NCI-H510A (cell line): ENCODE results near the gene BTBD7.
"Not testable (repeated sequence)": the region's sequence is repeated elsewhere in the genome, so short reads cannot be mapped to it uniquely, and the experiment has no call there.

Source experiments
- DNase-seq: peaks from one replicate; lab custom pipeline; 2025; lab: John Stamatoyannopoulos, UW

Gene BTBD7

DNA sequence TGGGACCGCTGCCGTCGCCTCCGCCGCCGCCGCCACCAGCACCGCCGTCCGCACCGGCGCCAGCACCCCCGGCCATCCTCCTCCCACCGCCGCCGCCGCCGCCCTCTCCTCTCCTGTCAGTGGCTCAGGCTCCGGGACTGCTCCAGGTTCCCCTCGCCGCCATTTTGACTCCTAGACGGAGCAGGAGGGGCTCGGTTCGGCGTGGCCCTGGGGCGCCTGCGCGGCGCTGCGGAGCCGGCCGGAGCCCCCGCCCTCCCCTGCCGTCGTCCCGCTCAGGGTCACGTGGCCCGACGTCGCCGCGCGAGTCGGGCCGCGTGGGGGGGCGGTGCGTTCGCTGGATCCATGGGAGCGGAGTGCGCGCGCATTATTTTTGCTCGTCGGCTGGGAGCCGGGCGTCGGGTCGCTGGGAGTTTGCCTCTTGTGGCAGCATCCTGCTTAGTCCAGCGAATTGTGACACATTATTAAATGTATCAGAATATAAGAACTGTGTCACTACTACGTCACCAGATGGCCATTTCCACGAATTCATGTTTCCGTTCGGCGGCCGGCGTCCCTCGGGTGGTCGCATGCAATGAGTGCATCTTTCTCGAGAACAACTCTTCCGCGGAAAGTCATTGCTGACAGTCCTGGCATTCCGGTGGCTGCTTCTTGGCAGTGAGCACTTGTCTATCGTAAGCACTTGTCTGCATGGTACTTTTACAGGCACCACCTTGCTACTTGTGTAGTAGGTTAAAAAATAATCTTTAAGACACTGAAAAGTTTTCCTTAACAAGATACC lies at the start of gene BTBD7:
BTBD7 (minus strand) TSS at position 184 of the 778 bp plus-strand sequence. CDS start 36,985 bp downstream, outside the sequence.
- peak; percentile 95 for DNase-seq

GRCh38 chr14:93381644-93382043 lies 48.8 kb upstream of the BTBD7 start:
- DNase-seq = no peak

DNA sequence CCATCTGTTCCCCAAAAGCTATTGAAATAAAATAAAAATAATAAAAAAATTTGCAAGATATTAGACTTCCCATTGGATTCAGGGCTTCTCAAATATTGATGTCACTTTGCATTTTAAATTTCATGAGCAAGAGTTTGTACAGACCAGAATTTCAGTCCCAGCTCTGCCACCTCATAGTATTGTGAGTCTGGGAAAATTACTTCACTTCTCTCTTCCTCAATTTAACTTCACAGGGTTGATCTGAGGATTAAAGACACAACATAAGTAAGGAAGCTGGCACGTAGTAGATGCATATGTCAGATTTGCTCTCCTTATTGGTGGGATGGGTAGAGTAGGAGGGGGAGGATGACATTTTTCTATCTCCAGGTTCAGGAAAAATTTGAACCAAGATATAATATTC lies 47.0 kb upstream of the BTBD7 start:
- no peak for DNase-seq

DNA sequence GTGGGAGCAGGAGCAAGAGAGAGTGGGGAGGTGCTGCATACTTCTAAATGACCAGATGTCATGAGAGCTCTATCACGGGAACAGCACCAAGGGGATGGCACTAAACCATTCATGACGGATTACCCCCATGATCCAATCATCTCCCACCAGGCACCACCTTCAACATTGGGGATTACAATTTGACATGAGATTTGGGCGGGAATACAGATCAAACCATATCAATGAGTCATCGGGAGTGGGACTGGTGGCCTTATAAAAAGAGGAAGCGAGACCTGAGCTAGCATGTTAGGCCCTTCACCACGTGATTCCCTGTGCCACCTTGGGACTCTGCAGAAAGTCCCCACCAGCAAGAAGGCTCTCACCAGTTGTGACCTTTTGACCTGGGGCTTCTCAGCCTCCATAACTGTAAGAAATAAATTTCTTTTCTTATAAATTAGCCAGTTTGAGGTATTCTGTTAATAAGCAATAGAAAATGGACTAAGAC lies 42.9 kb upstream of the BTBD7 start:
- DNase-seq = no peak

- DNase-seq = no peak
Measured at GRCh38 chr14:93369713-93370266, 37.0 kb upstream of the BTBD7 start.

DNA sequence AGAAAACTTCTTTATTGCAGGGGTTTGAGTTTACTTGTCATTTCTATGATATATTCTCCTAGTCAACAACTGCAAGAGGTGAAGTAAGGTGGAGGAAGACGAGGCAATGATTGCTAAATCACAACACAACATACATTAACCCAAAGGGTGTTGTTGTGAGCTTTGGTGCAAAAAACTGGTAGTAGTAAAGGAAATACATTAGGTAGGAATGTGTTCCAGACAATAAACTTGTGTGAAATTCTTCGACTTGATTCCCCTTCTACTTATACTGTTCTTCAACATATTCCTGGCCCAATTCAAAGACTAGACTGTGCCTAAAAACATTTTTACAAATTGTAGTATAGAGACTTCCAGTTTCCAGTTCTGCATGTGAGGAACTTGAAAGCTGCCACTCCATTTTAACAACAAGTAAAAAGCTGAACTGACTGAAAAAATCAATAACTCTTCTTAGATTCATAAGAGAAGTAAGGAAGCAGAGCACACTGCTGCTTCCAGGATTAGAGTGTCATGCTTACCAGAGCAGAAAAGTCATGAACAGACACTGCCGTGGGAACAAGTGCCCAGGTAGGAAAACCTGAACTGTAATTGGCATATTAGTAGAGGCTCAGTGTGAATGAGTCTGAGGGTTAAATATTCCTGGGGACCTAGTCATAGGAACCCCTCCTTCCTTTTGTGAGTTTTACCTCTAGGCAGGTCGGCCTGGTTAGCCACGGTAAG lies 36.3 kb upstream of the BTBD7 start:
- DNase-seq = no peak

- not testable (repeated sequence) for DNase-seq
Measured at GRCh38 chr14:93354873-93355272, 22.0 kb upstream of the BTBD7 start.

- no peak for DNase-seq
Measured at GRCh38 chr14:93348292-93348691, 15.5 kb upstream of the BTBD7 start.

DNA sequence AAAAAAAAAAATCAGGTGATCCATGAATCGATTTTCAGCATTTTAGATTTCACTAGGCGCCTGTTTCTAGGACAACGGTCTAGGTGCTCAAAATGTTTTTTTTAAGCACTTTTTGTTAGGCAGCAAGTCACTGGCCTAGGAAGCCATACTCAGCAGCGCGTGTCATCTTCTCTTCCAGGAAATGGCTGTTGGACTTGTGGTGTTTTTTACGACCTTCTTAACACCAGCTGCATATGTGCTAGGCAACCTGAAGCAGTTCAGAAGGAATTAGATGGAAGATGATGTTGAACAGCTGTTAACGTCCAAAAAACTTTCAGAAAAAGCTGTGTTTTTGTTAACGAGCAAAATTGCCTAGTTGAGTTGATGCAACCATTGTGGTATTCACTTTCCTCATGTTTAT lies 15.0 kb upstream of the BTBD7 start:
- DNase-seq = no peak

- no peak for DNase-seq
Measured at GRCh38 chr14:93346926-93347721, 14.3 kb upstream of the BTBD7 start, which contains the start of gene COX8C. TSS of gene COX8C (plus strand) at chr14:93347182. CDS start at chr14:93347269, 87 bp downstream.

DNA sequence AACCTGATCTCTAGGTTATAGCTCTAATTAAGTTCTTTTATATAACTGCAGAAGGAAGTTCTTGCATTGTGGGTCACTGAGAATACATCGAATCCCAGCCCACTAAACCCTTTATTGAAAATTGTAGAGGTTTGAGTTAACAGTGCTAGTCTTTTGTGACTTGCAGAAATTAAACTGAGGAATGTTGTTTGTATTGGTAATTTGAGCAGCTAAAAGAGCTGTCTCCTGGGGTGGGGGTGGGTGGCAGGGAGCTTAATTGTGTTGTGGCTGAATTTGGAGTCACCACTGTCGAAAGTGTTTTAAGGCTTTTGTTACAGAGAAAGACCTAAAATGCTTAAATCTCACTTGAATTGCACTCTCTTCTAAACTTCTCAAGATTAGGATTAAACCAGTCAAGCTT lies 11.0 kb upstream of the BTBD7 start:
- no peak for DNase-seq

DNA sequence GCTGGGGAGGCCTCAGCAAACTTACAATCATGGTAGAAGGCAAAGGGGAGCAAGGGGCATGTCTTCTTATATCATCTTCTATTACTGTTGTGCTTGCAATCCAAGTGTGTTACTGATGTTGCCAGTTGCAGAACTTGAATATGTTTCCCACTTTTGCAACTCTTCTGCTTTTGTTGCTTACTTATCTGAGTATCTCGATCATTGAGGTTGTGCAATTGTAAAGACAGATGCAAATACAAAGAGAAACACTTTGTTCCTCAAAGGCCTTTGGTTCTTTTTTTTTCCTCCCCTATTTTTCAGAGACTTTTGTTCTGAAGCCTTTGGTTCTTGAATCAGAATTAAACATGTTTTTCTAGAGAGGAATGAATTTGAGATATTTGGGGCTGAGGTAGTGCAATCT lies 10.4 kb upstream of the BTBD7 start:
- DNase-seq = no peak

DNA sequence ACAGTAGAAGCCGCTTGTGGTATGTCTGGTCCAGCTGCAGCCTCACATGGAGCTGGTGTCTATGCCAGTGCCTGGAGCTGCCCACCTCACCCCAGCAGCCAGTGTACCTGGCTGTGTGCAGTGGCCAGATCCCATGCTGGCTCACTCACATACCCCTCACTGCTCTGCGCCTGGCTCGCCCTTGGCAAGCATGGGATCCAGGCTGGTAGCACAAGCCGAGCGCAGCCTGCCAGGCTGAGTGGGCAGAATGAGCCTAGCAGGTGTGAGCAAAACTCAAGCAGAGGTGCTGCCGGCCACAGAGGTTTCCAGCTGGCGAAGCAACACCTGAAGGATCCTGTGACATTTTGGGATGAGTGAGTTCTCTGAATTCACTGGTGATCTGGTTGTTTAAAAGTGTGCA lies 5.0 kb upstream of the BTBD7 start:
- no peak for DNase-seq

DNA sequence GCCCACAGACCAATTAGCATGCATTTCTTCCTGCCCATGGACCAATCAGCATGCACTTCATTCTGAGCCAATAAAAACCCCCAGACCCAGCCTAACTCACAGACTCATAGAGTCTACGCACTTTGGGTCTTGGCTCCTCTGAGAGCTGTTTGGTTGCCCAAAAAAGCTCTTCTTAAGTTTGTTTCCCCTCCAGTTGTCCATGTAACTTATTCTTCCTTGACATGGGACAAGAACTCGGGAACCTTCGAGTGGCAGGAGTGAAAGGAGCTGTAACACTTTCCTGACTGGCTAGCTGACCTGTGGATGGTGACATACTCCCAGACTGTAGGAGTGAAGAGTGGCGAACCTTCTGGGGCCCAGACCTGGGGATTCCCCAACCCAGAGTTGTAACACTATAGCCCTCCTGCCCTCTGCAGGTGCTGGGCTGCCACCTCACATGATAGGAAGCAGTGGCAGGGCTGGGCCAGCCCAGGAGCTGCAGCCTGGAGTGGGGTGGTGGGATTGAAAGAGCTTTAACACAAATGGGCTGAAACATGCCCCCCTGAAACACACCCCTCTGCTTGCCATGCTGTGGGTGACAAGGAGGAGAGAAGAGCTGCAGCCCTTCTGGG lies 4.4 kb upstream of the BTBD7 start:
- no peak for DNase-seq

DNA sequence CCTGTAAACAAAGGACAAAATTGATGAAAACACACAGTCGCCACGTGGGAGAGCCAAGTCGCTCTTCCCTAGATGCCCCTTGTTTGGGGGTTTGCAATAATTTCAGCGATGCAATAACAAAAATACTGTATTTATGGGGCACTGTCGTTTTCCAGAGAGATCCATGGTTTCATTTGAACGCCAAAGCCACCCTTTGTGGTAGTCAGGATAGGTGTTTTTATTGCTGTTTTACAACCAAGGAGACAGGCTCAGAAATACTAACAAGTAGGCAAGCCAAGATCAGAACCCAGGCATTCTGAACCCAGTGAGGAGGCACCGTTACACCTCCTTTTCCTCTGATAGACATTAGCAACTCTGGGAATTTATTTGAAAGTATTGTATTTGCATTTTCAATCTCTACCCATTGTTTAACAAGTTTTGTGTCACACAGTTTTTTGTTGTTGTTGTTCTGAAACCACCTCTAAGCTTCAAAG lies 831 bp upstream of the BTBD7 start:
- DNase-seq = no peak

DNA sequence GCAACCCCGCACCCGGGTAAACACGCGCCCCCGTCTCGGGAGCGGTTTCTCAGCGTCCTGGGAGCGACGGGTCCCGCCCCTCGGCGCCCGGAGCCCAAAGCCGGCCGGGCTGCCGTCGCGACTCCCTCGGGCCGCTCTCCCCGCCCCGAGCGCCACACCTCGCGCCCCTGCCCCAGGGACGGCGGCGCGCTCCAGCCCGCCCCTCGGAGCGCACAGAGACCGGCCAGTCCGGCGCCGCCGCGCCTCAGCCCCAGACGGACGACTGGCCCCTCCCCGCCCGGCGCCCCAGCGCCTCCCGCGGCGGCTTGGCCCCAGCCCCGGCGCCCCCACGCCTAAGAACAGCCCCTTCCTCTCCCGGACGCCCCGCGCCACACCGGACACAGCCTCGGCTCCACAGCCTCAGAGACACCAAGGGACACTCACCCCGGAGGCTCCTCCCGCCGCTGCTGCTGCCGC lies 411 bp downstream of the BTBD7 start:
- DNase-seq = peak; percentile 22

- no peak for DNase-seq
Measured at GRCh38 chr14:93331728-93332396, 974 bp downstream of the BTBD7 start.

DNA sequence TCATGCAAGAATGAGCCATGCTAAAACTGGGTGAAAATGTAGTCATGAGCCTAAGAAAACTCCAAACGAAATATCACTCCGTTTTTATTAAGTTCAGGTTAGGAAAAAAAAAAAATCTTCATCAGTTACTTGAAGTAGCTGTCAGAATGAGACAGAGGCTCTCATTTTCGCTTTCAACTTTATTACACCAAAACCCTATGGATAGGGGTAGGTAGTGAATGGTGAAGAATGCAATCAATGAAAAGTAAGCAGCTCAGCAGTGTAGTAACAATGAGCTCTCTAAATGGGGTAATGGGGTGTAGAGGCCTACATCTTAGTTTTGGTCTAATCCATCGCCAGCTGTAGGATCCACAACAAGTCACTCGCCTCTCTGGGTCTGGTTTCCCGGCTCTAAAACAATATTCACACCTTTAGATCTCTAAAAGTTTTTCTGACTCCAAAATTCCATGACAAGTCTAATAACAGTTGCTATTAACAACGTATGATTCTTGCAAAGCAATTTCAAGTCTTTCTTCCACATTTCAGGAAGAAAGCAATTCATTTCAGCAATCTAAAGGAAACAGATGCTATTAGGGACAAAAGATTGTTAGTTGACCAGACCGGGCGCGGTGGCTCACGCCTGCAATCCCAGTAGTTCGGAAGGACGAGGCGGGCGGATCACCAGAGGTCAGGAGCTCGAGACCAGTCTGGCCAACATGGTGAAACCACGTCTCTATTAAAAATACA lies 1.7 kb downstream of the BTBD7 start:
- DNase-seq = no peak

DNA sequence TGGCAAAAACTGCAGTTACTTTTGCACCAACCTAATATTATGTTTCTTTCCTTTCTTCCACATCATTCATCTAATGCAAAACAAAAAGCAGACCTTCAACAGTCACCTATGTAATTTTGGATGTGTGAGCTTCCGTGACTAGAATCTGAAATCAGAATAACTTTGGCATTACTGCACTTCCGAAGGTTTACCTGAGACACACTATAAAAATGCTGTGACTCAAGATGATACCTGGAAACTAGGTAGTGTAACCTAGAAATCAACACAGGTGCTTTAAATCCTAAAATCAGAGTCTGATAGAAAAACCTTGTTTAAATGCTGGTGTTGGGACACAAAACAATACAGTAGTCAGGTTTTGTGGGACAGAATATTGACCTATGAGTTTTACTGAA lies 2.2 kb downstream of the BTBD7 start:
- DNase-seq = no peak

- no peak for DNase-seq
Measured at GRCh38 chr14:93329965-93330608, 2.7 kb downstream of the BTBD7 start.
